Dedifferentiated amniotic fluid mesenchymal stem cell (primary cell): ENCODE measurements around the gene HSD17B7.
A peak's percentile ranks its signal among the peaks of the same experiment; 100 is the strongest.
"Not testable (repeated sequence)": the region's sequence is repeated elsewhere in the genome, so short reads cannot be mapped to it uniquely, and the experiment has no call there.

Source experiments
- DNase-seq: peaks from one replicate; pipeline ENCODE4 v3.0.0-alpha.2; 2016; ENCODE audit errors: extremely low spot score

The HSD17B7 gene

DNA sequence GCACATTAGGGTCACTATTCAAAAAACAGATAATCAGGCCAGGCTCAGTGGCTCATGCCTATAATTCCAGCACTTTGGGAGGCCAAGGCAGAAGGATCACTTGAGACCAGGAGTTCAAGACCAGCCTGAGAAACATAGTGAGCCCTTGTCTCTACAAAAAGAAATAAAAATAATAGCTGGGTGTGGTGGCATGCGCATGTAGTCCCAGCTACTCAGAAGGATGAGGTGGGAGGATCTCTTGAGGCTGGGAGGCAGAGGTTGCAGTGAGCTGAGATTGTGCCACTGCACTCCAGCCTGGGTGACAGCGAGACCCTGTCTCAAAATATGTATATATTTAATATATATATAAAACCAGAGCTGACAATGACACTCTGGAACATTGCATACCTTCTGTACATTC is 21.9 kb downstream of the HSD17B7 start:
- not testable (repeated sequence) for DNase-seq

DNA sequence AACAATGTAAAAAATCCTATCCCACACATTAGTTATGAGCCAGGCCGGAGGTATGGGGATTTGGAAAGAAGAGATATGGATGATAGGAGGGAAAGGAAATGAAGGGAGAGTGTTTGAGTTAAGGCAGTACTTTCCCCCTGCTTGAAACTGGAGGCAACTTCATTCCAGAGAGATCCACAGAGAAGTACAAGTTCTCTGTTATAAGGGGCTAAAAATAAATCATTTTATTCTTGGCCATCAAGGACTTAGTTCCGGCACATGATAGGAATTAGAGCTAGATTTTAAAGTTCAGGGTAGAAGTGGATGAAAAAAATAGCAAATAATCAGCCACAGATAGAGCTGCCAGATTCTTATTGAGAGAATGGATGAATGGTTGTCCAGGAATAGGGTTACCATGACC is 27.6 kb downstream of the HSD17B7 start:
- not testable (repeated sequence) for DNase-seq

DNA sequence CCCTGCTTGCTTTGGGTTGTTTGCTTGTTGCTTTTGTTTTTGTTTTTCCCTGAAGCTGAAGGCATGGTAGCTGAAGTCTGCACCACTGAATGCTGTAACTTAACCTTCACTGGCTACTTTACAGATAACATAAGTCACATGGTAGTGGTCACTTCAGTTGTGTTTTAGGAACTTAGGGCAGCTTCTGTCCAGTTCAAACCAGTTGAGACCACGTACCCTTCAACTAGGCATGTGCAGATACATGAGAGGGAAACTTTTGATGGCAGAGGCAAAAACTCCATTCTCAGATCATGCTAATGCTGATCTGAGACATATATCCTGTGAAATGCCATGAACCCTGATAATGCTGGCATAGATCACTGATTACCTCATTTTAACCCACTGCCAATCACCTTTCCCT is 28.2 kb downstream of the HSD17B7 start:
- not testable (repeated sequence) for DNase-seq

DNA sequence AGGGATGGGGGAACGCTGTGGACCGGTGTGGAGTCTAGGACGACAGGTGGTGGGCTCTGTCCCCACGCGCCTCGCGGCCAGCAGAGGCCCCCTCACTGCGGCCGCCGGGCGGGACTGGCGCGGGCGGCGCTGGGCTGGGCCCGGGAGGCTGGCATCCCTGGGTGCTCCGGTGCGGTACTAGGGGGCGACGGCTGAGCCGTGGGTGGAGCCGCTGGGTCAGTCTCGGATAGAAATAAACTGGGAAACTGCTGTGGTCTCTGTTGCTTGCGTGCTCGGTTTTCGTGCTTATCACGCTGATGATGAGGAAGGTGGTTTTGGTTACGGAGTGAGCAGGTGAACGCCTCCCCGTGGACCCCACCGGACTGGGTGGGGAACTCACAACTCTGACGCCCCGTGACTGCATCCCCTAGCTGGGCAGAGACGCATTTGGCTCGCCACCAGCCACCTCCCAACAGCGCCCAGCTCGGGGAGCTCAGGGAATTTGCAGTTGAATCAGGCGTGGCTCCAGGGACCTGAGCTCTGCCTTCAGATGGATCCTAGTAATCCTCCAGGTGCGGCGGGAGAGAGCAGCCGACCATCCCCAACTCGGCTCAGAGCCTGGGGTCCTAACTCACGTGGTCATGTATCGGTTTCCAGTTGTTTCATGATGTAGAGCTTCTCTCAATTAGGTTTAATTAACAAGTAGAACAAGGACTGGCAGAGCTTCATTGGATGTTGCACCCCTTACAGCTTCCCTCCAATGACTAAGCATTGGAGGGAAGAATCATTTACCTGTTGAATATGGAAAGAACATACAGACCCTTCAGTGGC is 32.1 kb downstream of the HSD17B7 start:
- DNase-seq, result no peak

DNA sequence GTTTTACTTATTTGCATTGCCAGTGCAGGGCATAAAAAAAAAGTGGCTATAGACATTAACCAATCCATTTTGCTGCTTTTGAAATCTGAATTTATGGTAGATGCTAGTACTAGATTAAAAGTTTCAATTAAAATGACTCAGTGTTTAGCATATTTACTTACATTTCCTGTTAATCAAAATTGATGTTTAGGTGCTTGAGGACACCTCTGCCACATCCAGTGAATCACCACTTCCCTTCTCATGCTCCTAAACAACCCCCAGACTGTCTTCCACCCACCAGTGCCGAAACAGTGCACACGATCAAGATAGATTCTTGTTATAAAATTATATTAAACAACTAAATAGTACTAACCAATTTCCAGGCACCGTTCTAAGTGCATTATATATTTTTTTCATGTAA is 32.7 kb downstream of the HSD17B7 start:
- DNase-seq, result no peak

DNA sequence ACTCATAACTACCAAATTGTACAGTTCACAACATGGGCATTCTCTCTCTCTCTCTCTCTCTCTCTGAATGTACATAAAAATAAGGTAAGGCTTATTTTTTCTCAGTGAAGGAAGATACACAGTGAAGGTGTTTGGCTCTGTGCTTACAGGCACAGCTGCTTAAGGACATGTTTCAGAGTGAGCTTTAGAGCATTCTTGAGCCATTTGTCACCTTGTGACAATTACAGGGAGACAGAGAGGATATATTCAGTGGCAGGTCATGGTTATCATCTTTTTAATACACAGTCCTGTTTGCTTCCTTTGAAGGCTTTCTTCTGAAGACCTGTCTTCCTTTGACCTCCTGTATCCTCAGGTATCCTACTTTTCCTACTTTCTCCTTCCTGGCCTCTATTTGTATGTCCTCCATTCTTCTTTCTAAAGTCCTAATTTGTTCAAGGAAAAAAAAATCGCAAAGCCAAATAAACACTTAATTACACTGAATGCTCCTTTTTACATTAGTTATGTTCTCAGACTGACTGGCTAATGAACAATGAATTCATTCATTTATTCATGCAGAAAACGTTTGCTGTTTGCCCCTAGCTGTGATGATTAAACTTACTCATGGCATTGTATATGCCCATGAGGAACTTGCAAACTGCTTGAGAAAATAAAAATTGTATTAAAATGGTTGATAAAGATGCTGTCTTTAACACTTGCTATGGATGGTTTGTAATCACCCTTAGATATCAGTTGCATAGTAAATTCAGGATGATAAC is 33.4 kb downstream of the HSD17B7 start:
- no peak for DNase-seq

DNA sequence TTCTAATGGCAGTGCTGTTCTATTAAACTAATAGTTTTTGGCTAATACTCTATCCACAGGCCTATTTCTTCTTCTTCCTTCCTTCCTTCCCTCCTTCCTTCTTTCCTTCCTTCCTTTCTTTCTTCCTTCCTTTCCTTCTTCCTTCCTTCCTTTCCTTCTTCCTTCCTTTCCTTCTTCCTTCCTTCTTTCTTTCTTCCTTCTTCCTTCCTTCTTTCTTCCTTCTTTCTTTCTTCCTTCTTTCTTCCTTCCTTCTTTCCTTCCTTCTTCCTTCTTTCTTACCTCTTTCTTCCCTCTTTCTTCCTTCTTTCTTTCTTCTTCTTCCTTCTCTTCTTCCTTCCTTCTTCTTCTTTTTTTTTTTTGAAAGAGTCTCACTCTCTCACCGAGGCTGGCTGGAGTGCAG is 38.8 kb downstream of the HSD17B7 start:
- DNase-seq, result no peak

DNA sequence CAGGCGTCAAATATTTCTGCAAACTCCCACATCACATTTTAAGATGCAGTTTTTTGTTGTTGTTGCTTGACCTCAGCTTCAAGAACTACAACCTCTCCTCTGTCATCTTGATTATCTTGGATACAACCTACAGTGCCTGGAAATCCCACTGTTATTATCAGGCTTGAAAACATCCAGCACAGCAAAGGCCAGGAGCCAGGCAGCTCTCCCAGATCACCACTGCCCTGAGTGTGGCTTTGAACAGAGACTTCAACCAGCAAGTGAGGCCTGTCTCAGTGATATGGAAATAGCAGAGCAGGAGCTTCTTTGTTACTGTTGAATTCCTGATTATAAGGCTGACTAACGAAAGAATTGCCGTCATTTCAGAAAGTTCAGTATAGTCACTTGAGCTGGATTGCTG is 42.0 kb downstream of the HSD17B7 start:
- DNase-seq, result no peak

DNA sequence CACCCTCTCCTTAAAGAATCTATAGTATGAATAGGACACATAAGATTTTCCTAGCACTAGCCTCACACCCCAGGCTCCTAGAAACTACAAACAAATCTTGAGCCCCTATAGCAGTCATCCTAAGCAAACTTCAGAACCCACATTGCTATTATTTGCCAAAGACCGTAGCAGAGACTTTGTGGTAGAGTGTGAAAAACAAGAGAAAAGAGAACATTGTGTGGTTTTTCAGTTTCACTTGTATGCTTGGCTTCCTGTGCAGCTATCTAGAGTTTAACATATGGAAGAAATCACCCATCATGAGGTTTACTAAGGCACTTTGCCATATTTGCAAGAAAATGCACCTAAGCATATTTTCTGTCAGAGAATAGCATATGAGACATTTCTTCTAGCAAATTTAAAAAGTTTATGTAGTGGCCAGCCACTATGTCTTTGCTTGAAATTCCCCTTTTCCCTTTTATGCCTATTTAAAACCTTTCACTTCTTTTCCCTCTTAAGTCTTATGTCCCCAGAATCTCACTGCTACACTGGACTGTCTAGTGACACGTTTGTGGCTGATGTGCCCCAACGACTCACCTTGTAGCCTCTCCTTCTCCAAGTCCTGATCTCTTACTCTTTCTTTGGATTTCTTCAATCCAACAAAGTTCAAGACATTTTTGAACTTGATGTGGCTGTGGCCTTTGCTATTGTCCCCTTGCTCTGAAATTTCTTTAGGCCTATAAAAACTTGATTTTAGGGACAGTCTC is 44.8 kb downstream of the HSD17B7 start:
- no peak for DNase-seq

DNA sequence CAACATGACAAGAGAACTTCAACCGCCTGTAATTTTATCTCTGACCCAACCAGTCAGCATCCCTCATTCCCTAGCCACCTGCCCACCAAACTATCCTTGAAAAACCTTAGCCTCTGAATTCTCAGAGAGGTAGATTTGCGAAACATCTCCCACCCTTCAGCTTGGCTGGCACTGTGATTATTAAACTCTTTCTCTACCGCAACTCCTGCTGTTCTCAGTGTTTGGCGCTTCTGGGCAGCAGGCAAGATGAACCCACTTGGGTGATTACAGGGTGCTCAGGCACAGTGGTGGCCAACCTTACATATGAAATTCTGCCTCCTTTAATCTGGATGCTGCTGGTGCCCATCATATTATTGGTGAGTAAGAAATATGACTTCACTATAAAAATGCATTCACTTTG is 48.4 kb downstream of the HSD17B7 start:
- no peak for DNase-seq

DNA sequence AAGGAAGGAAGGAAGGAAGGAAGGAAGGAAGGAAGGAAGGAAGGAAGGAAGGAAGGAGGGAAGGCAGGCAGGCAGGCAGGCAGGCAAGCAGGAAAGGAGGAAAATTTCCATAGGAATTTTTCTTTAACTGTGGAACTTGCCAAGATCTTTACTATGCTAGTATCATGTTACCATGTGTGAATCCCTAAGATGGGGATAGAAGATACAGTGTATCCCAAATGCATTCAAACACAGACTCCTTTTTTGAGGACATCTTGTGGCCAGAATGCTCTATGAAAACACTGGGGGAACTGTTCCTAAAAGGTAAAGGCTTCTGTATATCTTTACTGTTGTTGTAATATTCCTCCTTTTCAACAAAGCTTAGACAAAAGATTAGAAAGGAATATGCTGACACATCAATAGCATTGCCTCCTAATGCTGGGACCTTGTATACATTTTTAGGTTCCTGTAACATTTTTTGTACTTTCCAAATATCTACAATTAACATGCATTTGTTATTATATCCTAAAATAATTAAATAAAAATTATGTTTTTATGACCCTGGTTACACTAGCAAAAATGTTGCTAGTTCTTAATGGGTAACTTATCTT is 49.8 kb downstream of the HSD17B7 start:
- no peak for DNase-seq

DNA sequence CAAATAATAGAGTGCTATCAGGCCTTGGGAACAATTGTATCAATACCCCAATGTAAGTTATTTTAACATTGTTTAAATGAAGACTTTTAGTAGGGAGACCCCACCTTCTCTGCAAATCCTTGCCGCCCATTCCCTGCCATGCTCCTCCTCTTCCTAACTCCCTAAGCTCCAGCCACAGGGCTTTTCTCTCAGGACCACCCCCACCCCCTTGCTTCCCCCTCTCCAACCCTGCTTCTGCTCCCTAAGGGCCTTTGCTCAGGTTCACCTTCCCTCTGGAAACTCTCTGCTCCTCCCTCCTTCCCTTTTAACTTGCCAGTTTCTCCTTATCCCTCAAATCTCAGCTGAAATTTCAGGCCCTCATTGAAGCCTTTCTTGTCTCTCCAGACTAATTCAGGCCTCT is 53.7 kb downstream of the HSD17B7 start:
- no peak for DNase-seq

DNA sequence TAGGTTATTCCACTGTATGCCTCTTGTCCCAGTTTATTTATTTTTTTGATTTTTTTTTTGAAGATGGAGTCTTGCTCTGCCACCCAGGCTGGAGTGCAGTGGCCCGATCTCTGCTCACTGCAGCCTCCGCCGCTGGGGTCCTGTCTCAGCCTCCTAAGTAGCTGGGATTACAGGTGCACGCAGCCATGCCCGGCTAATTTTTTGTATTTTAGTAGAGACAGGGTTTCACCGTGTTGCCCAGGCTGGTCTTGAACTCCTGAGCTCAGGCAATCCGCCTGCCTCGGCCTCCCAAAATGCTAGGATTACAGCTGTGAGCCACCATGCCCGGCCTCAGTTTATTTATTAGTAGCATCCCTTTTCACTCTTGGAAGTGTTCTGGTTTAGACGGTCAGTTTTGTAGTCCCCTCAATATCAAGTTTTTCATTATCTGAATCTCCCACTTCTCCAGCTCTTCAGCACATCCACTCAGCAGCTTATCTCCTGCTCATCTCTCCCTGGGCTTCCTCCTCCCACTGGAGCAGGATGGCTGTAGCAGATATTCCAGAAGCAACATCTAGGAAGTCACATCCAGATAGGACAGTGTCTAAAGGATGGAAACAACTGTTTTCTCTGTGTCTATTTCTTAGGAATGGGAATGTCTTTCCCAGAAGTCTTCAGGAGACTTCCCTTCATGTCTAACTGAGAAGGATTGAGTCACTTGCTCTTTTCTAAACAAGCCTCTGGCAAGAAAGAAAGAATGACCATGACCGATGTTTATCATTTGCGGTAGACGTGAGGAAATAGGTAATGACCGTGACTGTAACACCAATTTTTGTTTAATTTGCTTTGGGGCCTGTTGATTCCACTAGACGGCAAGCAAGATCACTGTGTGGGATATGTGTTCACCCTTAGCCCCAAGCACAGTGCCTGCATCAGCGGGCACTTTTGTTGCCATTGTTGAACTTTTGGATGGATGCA is 56.0 kb downstream of the HSD17B7 start:
- peak; percentile 68 for DNase-seq

DNA sequence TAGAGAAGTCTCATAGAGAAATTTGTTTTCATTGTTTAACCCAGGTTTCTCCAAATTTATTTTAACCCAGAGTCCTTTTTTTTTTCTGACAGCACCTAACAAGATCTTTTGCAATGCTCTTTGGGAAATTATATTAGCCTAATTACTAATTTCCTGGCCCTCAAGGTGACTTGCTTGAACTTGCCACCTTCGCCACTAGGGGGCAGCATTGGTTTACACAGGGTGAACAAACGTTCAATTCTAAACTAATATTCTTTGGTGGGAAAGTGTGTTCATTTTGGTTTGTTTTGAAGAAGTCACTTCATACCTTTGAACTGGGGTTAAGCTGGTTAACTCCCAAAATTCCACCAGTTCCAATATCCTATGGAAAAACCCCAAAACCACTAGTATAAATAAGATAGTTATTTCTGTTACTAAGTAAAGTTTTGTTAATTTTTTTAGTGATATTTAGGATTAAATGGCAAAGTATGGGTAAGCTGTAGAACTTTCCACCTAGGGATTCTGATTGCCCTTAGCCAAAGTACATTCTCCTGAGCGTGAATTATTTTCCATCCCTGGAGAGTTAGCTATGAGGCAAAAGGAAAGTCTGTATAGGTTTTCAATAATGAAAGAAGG is 57.4 kb downstream of the HSD17B7 start:
- DNase-seq, result peak; percentile 75

DNA sequence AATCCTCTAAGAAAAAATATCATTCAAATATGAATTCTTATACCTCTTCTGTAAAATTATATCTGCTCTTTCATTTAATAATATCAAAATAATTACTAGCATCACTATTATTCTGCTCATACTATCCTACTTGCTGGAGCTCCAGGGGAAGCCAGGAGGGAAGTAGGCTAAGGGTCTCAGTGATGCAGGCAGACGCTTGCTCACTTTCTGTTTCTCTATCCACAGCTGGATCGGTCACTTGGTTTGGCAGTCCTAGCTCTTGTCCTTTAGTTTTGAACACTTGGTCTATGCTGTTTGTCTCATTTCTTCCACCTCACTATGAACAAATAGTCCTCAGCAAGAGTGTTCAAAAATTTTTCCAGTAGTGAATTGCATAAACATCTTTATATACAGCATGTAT is 59.2 kb downstream of the HSD17B7 start:
- no peak for DNase-seq

DNA sequence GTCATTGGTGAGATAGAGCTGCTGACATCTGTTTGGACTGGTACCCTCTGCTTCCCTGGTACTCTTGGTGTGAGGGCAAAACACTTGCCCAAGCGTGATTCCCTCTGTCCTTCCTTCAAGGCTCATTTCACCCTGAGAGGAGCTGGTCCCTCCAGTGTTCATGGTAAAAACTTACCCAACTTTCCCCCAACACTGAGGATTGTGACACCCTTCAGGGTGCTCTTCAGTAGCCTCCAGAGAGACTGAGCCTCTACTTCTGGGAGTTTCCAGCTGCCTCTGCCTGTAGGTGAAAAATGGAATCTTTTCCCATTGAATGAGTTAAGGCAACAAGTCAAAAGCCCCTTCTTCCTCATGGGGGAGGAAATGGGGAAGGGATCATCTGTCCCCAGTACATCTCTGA is 60.8 kb downstream of the HSD17B7 start:
- no peak for DNase-seq

DNA sequence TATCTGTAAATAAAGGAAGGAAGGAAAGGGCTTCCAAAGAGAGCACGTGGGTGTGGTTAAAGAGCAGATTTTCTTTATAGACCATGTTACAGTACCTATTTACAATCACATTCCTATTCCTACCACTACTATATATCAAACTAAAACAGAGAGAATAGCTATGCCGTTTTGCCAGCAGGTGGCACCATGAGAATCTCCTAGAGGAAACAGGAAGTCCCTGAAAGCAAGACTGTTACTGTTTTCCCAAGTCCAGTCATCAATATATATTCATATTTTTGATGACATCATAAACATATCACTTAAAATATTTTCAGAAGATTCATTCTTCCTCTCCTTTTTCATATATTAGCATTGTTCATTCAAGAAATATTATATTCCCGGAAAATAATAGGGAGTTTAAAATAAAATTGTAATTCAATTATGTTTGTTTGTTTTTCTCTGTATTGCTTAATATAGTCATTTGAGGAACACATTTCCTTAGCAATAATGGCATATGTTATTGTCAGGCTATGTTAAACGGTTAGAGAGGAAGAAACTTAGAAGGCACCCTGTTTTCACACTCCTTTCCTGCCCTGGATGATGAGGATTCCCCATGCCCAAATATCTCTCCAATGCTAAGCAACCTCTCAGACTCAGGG is 63.9 kb downstream of the HSD17B7 start:
- peak; percentile 84 for DNase-seq

DNA sequence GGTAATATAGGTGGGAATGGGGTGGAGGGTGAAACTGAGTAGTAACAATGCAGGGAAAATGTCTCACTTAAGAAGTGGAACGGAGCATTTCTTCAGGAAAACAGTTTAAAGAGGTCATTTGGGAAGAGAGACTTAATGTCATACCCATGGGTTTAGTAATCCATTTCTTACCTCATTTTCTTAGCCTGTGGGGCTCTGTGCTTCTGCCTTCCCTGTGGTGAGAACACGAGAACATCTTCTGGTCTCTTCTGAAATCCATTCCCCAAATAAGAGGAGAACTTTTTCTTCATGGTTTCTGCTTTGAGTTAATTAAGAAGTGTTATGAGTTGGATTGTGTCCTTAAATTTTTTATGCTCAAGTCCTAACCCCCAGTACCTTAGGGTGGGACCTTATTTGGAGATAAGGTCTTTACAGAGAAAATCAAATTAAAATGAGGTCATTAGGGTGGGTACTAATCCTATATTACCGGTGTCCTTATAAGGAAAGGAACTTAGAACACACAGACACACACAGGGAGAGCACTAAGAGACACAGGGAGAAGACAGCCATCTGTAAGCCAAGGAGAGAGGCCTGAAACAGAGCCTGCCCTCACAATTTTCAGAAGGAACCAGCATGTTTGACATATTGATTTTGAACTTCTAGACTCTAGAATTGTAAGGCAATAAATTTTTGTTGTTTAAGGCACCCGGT is 65.1 kb downstream of the HSD17B7 start:
- no peak for DNase-seq

DNA sequence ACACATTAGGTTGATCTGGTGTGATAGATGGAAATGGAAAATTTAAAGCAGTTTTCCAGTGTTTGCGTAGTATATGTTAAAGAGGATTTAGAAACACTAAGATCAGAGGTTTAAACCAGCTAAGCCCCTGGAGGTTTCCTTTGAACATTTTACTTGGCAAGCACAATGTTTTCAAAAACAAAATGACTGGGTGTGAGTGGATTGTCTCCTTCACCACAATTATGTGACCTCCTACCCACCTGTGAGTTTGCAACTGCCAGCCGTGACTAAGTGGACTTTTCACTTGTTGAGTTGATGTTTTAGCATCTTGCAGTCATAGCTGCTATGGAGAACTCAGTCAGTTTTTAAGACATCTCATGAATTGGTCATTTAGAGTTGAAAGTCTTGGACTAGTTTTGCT is 65.8 kb downstream of the HSD17B7 start:
- DNase-seq, result peak; percentile 72
